AG09319 (cell line): ENCODE measurements around the gene VEZT.

Source experiments
- DNase-seq: peaks from one replicate; pipeline ENCODE4 v3.0.0-alpha.2; 2010; ENCODE audit warnings: low read depth; ENCODE audit errors: extremely low read depth
- TF ChIP-seq, protein P1 (sequence below): IDR thresholded peaks from 2 replicates; pipeline ENCODE4 v1.5.1; 2011; ENCODE audit warnings: low read depth, mild to moderate bottlenecking, inconsistent platforms, low read length, moderate library complexity

VEZT gene

DNA sequence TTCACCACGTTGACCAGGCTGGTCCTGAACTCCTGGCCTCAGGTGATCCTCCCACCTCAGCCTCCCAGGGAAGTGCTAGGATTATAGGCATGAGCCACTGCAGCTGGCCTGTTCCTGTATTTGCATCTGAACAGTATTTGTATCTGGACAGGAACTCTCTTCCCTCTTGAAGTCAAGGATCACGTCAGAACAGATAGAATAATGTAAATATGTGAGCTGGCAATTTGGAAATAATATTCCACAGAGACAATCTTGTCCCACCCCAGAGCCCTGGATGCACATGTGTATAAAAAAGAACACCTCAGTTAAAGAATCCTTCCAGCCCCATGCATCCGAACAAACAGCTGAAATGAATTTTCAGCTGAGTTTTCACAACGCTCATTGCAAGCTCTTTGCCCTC is 118.3 kb downstream of the VEZT start:
- TF ChIP-seq, protein P1, sequence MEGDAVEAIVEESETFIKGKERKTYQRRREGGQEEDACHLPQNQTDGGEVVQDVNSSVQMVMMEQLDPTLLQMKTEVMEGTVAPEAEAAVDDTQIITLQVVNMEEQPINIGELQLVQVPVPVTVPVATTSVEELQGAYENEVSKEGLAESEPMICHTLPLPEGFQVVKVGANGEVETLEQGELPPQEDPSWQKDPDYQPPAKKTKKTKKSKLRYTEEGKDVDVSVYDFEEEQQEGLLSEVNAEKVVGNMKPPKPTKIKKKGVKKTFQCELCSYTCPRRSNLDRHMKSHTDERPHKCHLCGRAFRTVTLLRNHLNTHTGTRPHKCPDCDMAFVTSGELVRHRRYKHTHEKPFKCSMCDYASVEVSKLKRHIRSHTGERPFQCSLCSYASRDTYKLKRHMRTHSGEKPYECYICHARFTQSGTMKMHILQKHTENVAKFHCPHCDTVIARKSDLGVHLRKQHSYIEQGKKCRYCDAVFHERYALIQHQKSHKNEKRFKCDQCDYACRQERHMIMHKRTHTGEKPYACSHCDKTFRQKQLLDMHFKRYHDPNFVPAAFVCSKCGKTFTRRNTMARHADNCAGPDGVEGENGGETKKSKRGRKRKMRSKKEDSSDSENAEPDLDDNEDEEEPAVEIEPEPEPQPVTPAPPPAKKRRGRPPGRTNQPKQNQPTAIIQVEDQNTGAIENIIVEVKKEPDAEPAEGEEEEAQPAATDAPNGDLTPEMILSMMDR = no peak
- no peak for DNase-seq

DNA sequence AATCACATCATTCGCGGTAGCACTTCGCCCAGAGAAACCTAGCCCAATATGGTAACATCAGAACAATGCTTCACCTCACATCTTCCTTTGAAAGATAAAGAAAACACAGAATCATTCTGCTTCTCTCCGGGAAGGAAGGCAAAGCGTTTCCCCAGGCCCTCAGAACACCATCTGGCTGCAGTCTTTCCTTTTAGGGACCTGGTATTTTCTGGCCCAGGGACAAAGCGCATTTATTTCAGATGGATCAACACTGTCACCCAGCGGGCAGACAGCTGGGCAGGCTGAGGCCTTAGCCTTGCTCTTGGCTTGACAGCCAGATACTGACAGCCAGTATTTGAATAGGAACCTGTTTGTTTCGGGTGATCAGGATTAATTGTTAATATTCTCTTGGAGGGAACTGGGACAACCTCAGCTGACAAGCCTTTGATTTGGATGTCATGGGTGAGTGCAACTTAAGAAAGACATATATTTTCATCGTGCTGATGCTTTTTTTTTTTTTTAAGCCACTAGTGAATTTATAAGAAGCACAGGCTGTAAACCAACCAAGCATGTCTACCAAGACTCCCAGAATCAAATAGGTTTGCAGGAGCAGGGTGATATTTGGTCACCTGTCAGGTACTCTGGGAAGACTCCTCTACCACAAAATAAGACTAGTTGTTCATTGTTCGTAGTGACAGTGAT is 118.9 kb downstream of the VEZT start:
- DNase-seq = peak; percentile 73
- TF ChIP-seq, protein P1 = peak; percentile 96

DNA sequence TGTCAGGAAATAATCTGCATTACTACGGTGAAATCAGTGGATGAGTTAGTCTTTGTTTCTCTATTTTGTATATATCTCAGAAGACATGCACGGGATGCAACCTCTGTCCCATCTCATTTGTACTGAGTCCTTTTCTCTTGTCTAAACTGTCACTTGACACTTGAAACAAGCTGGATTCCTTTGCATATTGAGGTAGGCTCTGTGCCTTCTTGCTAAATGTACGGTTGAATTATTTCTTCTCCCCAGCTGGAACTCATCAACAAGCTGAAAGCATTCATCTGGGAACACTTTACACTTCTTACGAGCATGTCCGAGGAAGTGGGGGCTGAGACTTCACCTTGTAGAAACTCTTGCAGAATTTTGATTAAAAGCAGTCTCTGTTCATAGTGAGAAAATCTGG is 119.5 kb downstream of the VEZT start:
- DNase-seq = peak; percentile 79
- TF ChIP-seq, protein P1 = no peak

DNA sequence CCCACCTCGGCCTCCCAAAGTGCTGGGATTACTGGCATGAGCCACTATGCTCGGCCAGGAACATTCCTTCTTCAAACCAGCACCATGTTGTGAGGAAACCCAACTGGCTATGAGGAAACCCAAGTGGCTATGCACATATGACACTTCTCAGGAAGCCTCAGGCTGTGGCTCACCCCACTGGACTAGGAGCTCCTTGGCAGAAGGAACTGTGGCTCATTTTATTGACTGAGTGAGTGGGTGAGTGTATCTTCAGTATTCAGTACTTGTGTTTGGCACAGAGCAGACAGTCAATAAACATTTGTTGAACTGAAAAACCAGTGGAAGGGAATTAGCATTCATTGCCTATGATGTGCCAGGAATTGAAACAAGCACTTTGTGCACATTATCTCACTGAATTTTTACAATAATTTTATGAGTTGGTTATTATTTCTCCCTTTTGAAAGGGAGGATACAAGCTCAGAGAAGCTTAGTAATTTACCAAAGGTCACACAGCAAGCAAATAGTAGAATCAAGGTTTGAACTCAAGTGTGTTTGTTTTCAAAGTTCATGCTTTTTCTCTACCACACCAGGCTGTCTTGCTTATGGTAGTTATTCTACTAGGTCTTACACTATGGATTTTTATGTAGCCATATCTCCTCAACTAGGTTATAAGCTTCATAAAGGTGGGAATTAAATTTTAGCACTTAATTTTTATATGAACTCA is 121.6 kb downstream of the VEZT start:
- TF ChIP-seq, protein P1 = no peak
- no peak for DNase-seq

DNA sequence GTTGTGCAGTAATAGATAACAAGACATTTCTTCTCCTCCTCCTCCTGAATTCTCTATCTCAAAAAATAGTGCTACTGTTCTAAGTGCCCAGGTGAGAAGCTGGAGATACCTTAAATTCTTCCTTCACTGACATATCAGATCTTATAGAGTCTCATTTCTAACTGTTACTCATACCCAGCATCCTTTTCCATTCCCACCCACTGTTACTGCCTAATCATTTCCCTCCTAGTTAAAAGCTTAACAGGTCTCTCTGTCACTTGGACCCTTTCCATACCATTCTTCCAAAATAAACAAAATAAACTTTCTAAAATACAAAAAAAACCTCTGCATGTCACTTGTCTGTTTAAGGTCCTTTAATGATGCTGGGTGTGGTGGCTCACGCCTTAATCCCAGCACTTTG is 124.4 kb downstream of the VEZT start:
- TF ChIP-seq, protein P1 = no peak
- no peak for DNase-seq

DNA sequence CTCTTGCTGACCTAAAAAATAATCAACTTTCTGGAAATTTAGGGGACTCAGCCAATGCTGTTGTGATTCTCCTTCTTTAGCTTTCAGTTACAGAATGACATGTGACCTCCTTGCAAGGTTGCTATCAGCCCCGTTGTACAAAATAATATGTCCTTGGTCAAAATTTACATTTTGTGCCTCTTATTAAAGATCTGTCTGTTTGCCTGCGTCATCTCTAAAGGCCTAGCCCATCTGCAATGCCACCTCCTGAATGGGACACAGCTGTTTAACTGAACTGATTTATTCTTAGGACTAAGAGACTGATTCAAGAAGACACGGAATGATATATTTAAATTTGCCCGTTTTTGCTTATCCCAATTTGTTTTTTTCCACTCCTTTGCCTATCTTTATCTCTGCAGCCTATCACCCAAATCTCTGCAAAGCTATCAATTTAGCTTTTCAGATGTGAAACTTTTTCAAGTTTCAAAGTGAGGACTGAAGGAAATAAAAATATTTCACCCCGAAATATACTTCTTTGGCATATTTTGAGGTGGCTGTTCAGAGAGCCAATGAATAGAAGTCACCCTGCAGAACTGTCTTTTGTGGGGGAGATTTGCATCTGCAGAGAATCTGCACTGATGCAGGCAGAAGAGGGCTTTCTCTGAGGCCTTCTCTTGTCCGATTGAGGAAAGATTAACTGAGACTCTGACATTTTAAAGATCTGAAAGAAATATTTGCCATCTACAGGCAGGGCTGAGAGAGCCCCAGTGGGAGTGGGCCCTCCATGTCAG is 126.0 kb downstream of the VEZT start:
- no peak for DNase-seq
- TF ChIP-seq, protein P1 = no peak

DNA sequence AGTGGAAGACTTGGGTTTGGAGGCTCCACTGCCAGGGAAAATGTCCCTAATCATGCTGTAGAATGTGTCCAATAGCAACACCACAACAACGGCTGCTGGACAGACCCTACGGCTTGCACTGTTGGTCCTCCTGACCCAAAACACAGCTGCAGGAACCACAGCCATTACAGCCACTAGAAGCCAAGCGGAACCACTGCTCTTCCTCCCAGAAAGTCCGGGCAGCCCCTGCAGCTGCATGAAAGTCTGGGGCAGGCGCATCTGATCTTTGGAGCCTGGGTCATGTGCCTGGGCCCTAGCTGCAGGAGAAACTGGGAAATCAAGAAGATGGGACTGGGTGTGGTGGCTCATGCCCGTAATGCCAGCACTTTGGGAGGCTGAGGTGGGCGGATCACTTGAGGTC is 131.7 kb downstream of the VEZT start:
- DNase-seq = no peak
- TF ChIP-seq, protein P1 = no peak
